Neuronal stem cell (in vitro differentiated cells): ENCODE data around the gene VANGL1.

Experiments
- DNase-seq: peaks from one replicate; pipeline ENCODE4 v3.0.0-alpha.2; 2013; ENCODE audit warnings: low spot score
- H2AFZ ChIP-seq: one replicate; pipeline ENCODE4 v1.6.1; 2013; ENCODE audit warnings: mild to moderate bottlenecking, low read length, inconsistent platforms
- H2AK5ac ChIP-seq: 2 replicates; pipeline ENCODE4 v1.6.1; 2013; ENCODE audit warnings: low read depth, mild to moderate bottlenecking, inconsistent platforms, low read length, moderate library complexity, mixed read lengths
- H2BK120ac ChIP-seq: 2 replicates; pipeline ENCODE4 v1.6.1; 2013; ENCODE audit warnings: low read depth, mild to moderate bottlenecking, inconsistent platforms, low read length, moderate library complexity, mixed read lengths
- H2BK12ac ChIP-seq: one replicate; pipeline ENCODE4 v1.6.1; 2013; ENCODE audit warnings: low read length, inconsistent platforms
- H2BK15ac ChIP-seq: 2 replicates; pipeline ENCODE4 v1.6.1; 2013; ENCODE audit warnings: mild to moderate bottlenecking, low read length, inconsistent platforms, mixed read lengths
- H2BK5ac ChIP-seq: one replicate; pipeline ENCODE4 v1.6.1; 2013; ENCODE audit warnings: inconsistent platforms, mild to moderate bottlenecking, low read length, moderate library complexity
- H3K14ac ChIP-seq: one replicate; pipeline ENCODE4 v1.6.1; 2013; ENCODE audit warnings: low read length, inconsistent platforms
- H3K18ac ChIP-seq: 2 replicates; pipeline ENCODE4 v1.6.1; 2013; ENCODE audit warnings: low read length, inconsistent platforms
- H3K23ac ChIP-seq: 2 replicates; pipeline ENCODE4 v1.6.1; 2013; ENCODE audit warnings: low read depth, mild to moderate bottlenecking, mixed read lengths, low read length, inconsistent platforms; ENCODE audit not compliant: poor library complexity
- H3K27ac ChIP-seq: replicated peaks from 3 replicates; pipeline ENCODE4 v1.5.1; 2013; ENCODE audit warnings: low read length, inconsistent platforms
- H3K27me3 ChIP-seq, 3 experiments: 2 replicates each; pipeline ENCODE4 v1.6.1; 2013; ENCODE audit warnings: low read length in 3 of 3, mild to moderate bottlenecking in 2 of 3, inconsistent platforms in 1 of 3, low read depth in 1 of 3, mixed read lengths in 1 of 3, moderate library complexity in 1 of 3; ENCODE audit not compliant: control insufficient read depth in 3 of 3, insufficient read depth in 3 of 3
- H3K36me3 ChIP-seq, 2 donors: replicated peaks in 1 of 2; 2 replicates each; pipeline ENCODE4 v1.6.1; 2013; ENCODE audit warnings: low read length in 2 of 2; ENCODE audit not compliant: control insufficient read depth in 2 of 2, insufficient read depth in 2 of 2
- H3K4ac ChIP-seq: 2 replicates; pipeline ENCODE4 v1.6.1; 2013; ENCODE audit warnings: inconsistent platforms, mild to moderate bottlenecking, low read length, moderate library complexity
- H3K4me1 ChIP-seq, 2 donors: 1 replicate in 1 of 2; 2 replicates in 1 of 2; pipeline ENCODE4 v1.6.1; 2013; ENCODE audit warnings: low read length in 2 of 2, low read depth in 1 of 2; ENCODE audit not compliant: control insufficient read depth in 2 of 2, insufficient read depth in 1 of 2
- H3K4me2 ChIP-seq: one replicate; pipeline ENCODE4 v1.6.1; 2013; ENCODE audit warnings: mild to moderate bottlenecking, low read length, inconsistent platforms; ENCODE audit not compliant: insufficient read depth, poor library complexity, severe bottlenecking
- H3K4me3 ChIP-seq, 2 donors: 2 replicates each; pipeline ENCODE4 v1.5.1; 2013; ENCODE audit warnings: low read length in 2 of 2, mild to moderate bottlenecking in 2 of 2, inconsistent platforms in 1 of 2, moderate library complexity in 1 of 2
- H3K79me1 ChIP-seq: one replicate; pipeline ENCODE4 v1.6.1; 2013; ENCODE audit warnings: low read depth, mild to moderate bottlenecking, inconsistent platforms, low read length, moderate library complexity
- H3K9ac ChIP-seq: one replicate; pipeline ENCODE4 v1.6.1; 2013; ENCODE audit warnings: mild to moderate bottlenecking, low read depth, low read length, inconsistent platforms; ENCODE audit not compliant: poor library complexity
- H3K9me3 ChIP-seq, 2 donors: replicated peaks in 1 of 2; 2 replicates each; pipeline versions ENCODE3 to v1.6.1; 2013; ENCODE audit warnings: low read length in 2 of 2, mild to moderate bottlenecking in 2 of 2, inconsistent platforms in 1 of 2, low read depth in 1 of 2, mixed read lengths in 1 of 2, moderate library complexity in 1 of 2; ENCODE audit not compliant: control insufficient read depth in 2 of 2, insufficient read depth in 1 of 2
- H4K8ac ChIP-seq: one replicate; pipeline ENCODE4 v1.6.1; 2013; ENCODE audit warnings: low read depth, mild to moderate bottlenecking, inconsistent platforms, low read length, moderate library complexity
- H4K91ac ChIP-seq: one replicate; pipeline ENCODE4 v1.6.1; 2013; ENCODE audit warnings: low read length, low read depth, mild to moderate bottlenecking, inconsistent platforms; ENCODE audit not compliant: poor library complexity
- WGBS, 2 donors: extraction: QIAGEN DNeasy Blood & Tissue Kit; methylation state at CpG; one replicate each; pipeline ENCODE4 v1.1.7; 2013; ENCODE audit warnings: missing lambda C conversion rate in 2 of 2, mixed read lengths in 1 of 2; ENCODE audit not compliant: insufficient read length in 2 of 2, insufficient replicate concordance in 1 of 2; ENCODE audit errors: extremely low coverage in 2 of 2; 5-methylcytosine and 5-hydroxymethylcytosine counted together

VANGL1 gene

GRCh38 chr1:115679141-115679611 is 37.4 kb downstream of the VANGL1 start:
- Histone ChIP-seq H3K4ac (no peak overlapping the region), H3K4me3 (no peak overlapping the region), H3K27me3 (no peaks in the 10 kb centered on the region), H3K23ac (no peak overlapping the region), H4K8ac (no peak overlapping the region), H2AFZ (no peak overlapping the region), H2BK12ac (no peak overlapping the region), H2BK15ac (no peak overlapping the region), H3K9me3 (no peaks in the 10 kb centered on the region), H4K91ac (no peak overlapping the region), H2BK120ac (no peak overlapping the region), H3K79me1 (no peaks in the 10 kb centered on the region), H3K36me3 (no peaks in the 10 kb centered on the region), H2BK5ac (no peak overlapping the region), H3K4me2 (no peak overlapping the region), H3K9ac (no peak overlapping the region), H3K18ac (no peak overlapping the region), H3K27ac (no peak overlapping the region), H2AK5ac (peak overlapping the region; percentile 18), H3K4me1 (peaks cover 13 to 23% of the 10 kb centered on the region in 2 donors), H3K14ac (no peak overlapping the region)
- DNase-seq = no peak
- no CpG with 5 or more reads among the region's 8 CpGs for WGBS, 2 donors

GRCh38 chr1:115680730-115681111 is 39.0 kb downstream of the VANGL1 start:
- Histone ChIP-seq H4K8ac (no peak overlapping the region), H3K18ac (no peak overlapping the region), H3K14ac (no peak overlapping the region), H3K79me1 (no peaks in the 10 kb centered on the region), H2BK12ac (no peak overlapping the region), H2BK5ac (no peak overlapping the region), H2AK5ac (no peak overlapping the region), H3K4me1 (peaks cover 13 to 22% of the 10 kb centered on the region in 2 donors), H2BK15ac (no peak overlapping the region), H3K36me3 (peaks cover 7 to 13% of the 10 kb centered on the region in 2 donors), H2AFZ (no peak overlapping the region), H3K4me3 (no peak overlapping the region), H3K27ac (no peak overlapping the region), H3K27me3 (no peaks in the 10 kb centered on the region), H3K9ac (no peak overlapping the region), H3K4me2 (no peak overlapping the region), H3K9me3 (no peaks in the 10 kb centered on the region), H3K23ac (no peak overlapping the region), H2BK120ac (no peak overlapping the region), H4K91ac (no peak overlapping the region), H3K4ac (no peak overlapping the region)
- WGBS, 2 donors = no CpG with 5 or more reads among the region's 5 CpGs
- no peak for DNase-seq

- H2BK12ac ChIP-seq = no peak overlapping the region
- no peak overlapping the region for H4K91ac ChIP-seq
- H3K9ac ChIP-seq = no peak overlapping the region
- no peak overlapping the region for H4K8ac ChIP-seq
- no peak overlapping the region for H2BK15ac ChIP-seq
- H3K23ac ChIP-seq = no peak overlapping the region
- no peak overlapping the region for H3K4me3 ChIP-seq
- no peak overlapping the region for H3K27ac ChIP-seq
- no peak overlapping the region for H2BK5ac ChIP-seq
- no peak overlapping the region for H3K4ac ChIP-seq
- peaks cover 7 to 15% of the 10 kb centered on the region in 2 donors for H3K36me3 ChIP-seq
- H3K27me3 ChIP-seq = no peaks in the 10 kb centered on the region
- no peaks in the 10 kb centered on the region for H3K79me1 ChIP-seq
- no peak overlapping the region for H3K18ac ChIP-seq
- no peak overlapping the region for H3K14ac ChIP-seq
- no peak overlapping the region for H2BK120ac ChIP-seq
- H2AFZ ChIP-seq = no peak overlapping the region
- DNase-seq = no peak
- H3K9me3 ChIP-seq = no peaks in the 10 kb centered on the region
- WGBS, 2 donors = no CpG with 5 or more reads among the region's 4 CpGs
- no peak overlapping the region for H2AK5ac ChIP-seq
- H3K4me2 ChIP-seq = no peak overlapping the region
- H3K4me1 ChIP-seq = peaks cover 3 to 12% of the 10 kb centered on the region in 2 donors
These were observed 41.0 kb downstream of the VANGL1 start for GRCh38 chr1:115682792-115683191.

GRCh38 chr1:115685029-115685705 is 43.4 kb downstream of the VANGL1 start:
- Histone ChIP-seq H3K4ac (no peak overlapping the region), H4K91ac (no peak overlapping the region), H3K23ac (peak overlapping the region; percentile 29), H3K9ac (peak overlapping the region; percentile 30), H3K9me3 (no peaks in the 10 kb centered on the region), H3K4me3 (no peak overlapping the region), H4K8ac (no peak overlapping the region), H3K36me3 (peaks cover 7 to 15% of the 10 kb centered on the region in 2 donors), H2AK5ac (no peak overlapping the region), H2BK12ac (no peak overlapping the region), H3K4me1 (no peaks in the 10 kb centered on the region), H3K27me3 (no peaks in the 10 kb centered on the region), H3K14ac (no peak overlapping the region), H3K4me2 (no peak overlapping the region), H3K79me1 (no peaks in the 10 kb centered on the region), H2BK5ac (no peak overlapping the region), H3K27ac (no peak overlapping the region), H2BK15ac (no peak overlapping the region), H3K18ac (no peak overlapping the region), H2AFZ (no peak overlapping the region), H2BK120ac (no peak overlapping the region)
- DNase-seq = no peak
- no CpG with 5 or more reads among the region's 14 CpGs for WGBS, 2 donors
